Calu3 (cell line): Measurements from ENCODE around the gene CBY3. TPM values are rescaled to one million over a fixed set of nuclear protein-coding genes. Genes with fewer than 3 reads are reported as not detected.
"Not testable (repeated sequence)": the region's sequence is repeated elsewhere in the genome, so short reads cannot be mapped to it uniquely, and the experiment has no call there.

Experiments
- BruUV-seq: library from RNA; stranded (reverse); fragments of 400-500 nt; replicated peaks from 2 replicates; lab custom pipeline; 2021; lab: Mats Ljungman, UMichigan
- CTCF ChIA-PET: fragments of 300-600 bp; sonication (Branson Sonifier 250); formaldehyde crosslinking; loops from one replicate; lab custom pipeline; 2022; ENCODE audit warnings: antibody characterized with exemption; lab: Charles Lee
- DNase-seq: peaks from one replicate; pipeline ENCODE4 v3.0.0; 2022
- H3K27ac Mint-ChIP-seq: one replicate; pipeline ENCODE4 v1.8.0; 2022; ENCODE audit warnings: mixed read lengths; ENCODE audit not compliant: unreplicated experiment
- H3K27me3 Mint-ChIP-seq: one replicate; pipeline ENCODE4 v1.8.0; 2022; ENCODE audit warnings: mixed read lengths; ENCODE audit not compliant: unreplicated experiment
- H3K36me3 Mint-ChIP-seq: one replicate; pipeline ENCODE4 v1.8.0; 2022; ENCODE audit warnings: mild to moderate bottlenecking, moderate library complexity, mixed read lengths; ENCODE audit not compliant: insufficient read depth, unreplicated experiment
- H3K4me1 Mint-ChIP-seq: one replicate; pipeline ENCODE4 v1.8.0; 2022; ENCODE audit warnings: mild to moderate bottlenecking, low read depth, mixed read lengths; ENCODE audit not compliant: unreplicated experiment
- H3K4me3 Mint-ChIP-seq: one replicate; pipeline ENCODE4 v1.8.0; 2022; ENCODE audit warnings: mild to moderate bottlenecking, low read depth, moderate library complexity, mixed read lengths; ENCODE audit not compliant: unreplicated experiment
- H3K9me3 Mint-ChIP-seq: one replicate; pipeline ENCODE4 v1.8.0; 2022; ENCODE audit warnings: low read depth, mixed read lengths; ENCODE audit not compliant: unreplicated experiment
- CTCF ChIP-seq: fragments of 200-600 bp; IDR thresholded peaks from one replicate; pipeline ENCODE4 v1.8.0; 2022; ENCODE audit warnings: antibody characterized with exemption; ENCODE audit not compliant: unreplicated experiment
- intact Hi-C: fragments of 100-400 bp; cut with micrococcal nuclease; formaldehyde crosslinking; loops from one replicate; pipeline ENCODE4 v1.10.0; 2022; ENCODE audit not compliant: unreplicated experiment
- total RNA-seq: library from RNA; stranded (reverse); gene quantifications from 2 replicates; pipeline ENCODE4 v1.2.3, GENCODE V29; 2022

CBY3 gene
- total RNA-seq, 1 experiment from 2014 or later = not detected

- no peak for TF ChIP-seq CTCF
- intact Hi-C loops = no loop called here
- Mint-ChIP-seq H3K27ac (peak overlapping the region; percentile 97), H3K27me3 (no peaks in the 10 kb centered on the region), H3K4me1 (peaks cover 31% of the 10 kb centered on the region), H3K36me3 (peaks cover 35% of the 10 kb centered on the region), H3K4me3 (peak overlapping the region; percentile 100), H3K9me3 (peaks cover 2% of the 10 kb centered on the region)
- BruUV-seq = no TSS peak
- CTCF ChIA-PET = interaction anchor here (0.5 to 1.5 kb wide), 3 partner anchors 10 to 51 kb away, joined by 3 to 7 read pairs (median 3); no protein-coding TSS in a partner anchor
- peak; percentile 96 for DNase-seq
Observed at GRCh38 chr5:179678223-179679013, 2.4 kb downstream of the CBY3 start.

GRCh38 chr5:179668391-179668790, 12.4 kb downstream of the CBY3 start:
- Mint-ChIP-seq H3K27me3 (no peaks in the 10 kb centered on the region), H3K27ac (no peak overlapping the region), H3K4me3 (no peak overlapping the region), H3K4me1 (no peaks in the 10 kb centered on the region), H3K36me3 (peaks cover 3% of the 10 kb centered on the region), H3K9me3 (no peaks in the 10 kb centered on the region)
- intact Hi-C loops = no loop called here
- TF ChIP-seq CTCF = peak; percentile 45
- CTCF ChIA-PET = interaction anchor here (0.6 kb wide), 1 partner anchor 10 kb away, joined by 3 read pairs; no protein-coding TSS in a partner anchor
- no peak for DNase-seq
- no TSS peak for BruUV-seq

GRCh38 chr5:179661647-179662046, 19.2 kb downstream of the CBY3 start:
- CTCF ChIA-PET = interaction anchor here (0.6 kb wide), 1 partner anchor 75 kb away, joined by 7 read pairs; no protein-coding TSS in a partner anchor
- H3K9me3 Mint-ChIP-seq, H3K4me1 Mint-ChIP-seq, H3K27ac Mint-ChIP-seq, BruUV-seq, DNase-seq, H3K4me3 Mint-ChIP-seq, H3K27me3 Mint-ChIP-seq, intact Hi-C loops: not testable (repeated sequence)
- peaks cover 11% of the 10 kb centered on the region for H3K36me3 Mint-ChIP-seq

GRCh38 chr5:179658179-179658856, 22.5 kb downstream of the CBY3 start:
- H3K27ac Mint-ChIP-seq, H3K9me3 Mint-ChIP-seq, H3K36me3 Mint-ChIP-seq, DNase-seq, H3K4me1 Mint-ChIP-seq, intact Hi-C loops, CTCF ChIA-PET, H3K27me3 Mint-ChIP-seq: not testable (repeated sequence)
- TSS peak; percentile 89 for BruUV-seq
- H3K4me3 Mint-ChIP-seq = peak overlapping the region; percentile 72

GRCh38 chr5:179657302-179658178, 23.3 kb downstream of the CBY3 start:
- H3K27me3 Mint-ChIP-seq, CTCF ChIA-PET, intact Hi-C loops, H3K9me3 Mint-ChIP-seq, H3K36me3 Mint-ChIP-seq, BruUV-seq, H3K4me1 Mint-ChIP-seq, H3K4me3 Mint-ChIP-seq, H3K27ac Mint-ChIP-seq, DNase-seq: not testable (repeated sequence)

GRCh38 chr5:179653135-179653534, 27.7 kb downstream of the CBY3 start:
- H3K4me1 Mint-ChIP-seq, H3K36me3 Mint-ChIP-seq, H3K27ac Mint-ChIP-seq, CTCF ChIA-PET, DNase-seq, intact Hi-C loops, BruUV-seq, H3K9me3 Mint-ChIP-seq, H3K4me3 Mint-ChIP-seq: not testable (repeated sequence)
- peaks cover 12% of the 10 kb centered on the region for H3K27me3 Mint-ChIP-seq

- H3K27ac Mint-ChIP-seq = not testable (repeated sequence)
Observed at GRCh38 chr5:179650245-179650644, 30.6 kb downstream of the CBY3 start.

More at GRCh38 chr5:179650245-179650644, 30.6 kb downstream of the CBY3 start:
- DNase-seq, H3K4me1 Mint-ChIP-seq, BruUV-seq, H3K36me3 Mint-ChIP-seq, intact Hi-C loops, H3K9me3 Mint-ChIP-seq, H3K4me3 Mint-ChIP-seq: not testable (repeated sequence)
- CTCF ChIA-PET = interaction anchor here (0.6 kb wide), 1 partner anchor 116 kb away, joined by 5 read pairs; no protein-coding TSS in a partner anchor
- peaks cover 32% of the 10 kb centered on the region for H3K27me3 Mint-ChIP-seq
